Neural progenitor cell (in vitro differentiated cells): ENCODE results near the gene USP46.

Experiments used
- EZH2 ChIP-seq: fragments of 200-600 bp; sonication (generic); IDR thresholded peaks from 2 replicates; pipeline ENCODE4 v1.6.1; 2017; ENCODE audit warnings: antibody characterized with exemption, mild to moderate bottlenecking, moderate library complexity
- EZH2phosphoT487 ChIP-seq: fragments of 200-600 bp; sonication (generic); IDR thresholded peaks from 2 replicates; pipeline ENCODE4 v1.6.1; 2017; ENCODE audit warnings: antibody characterized with exemption
- TF ChIP-seq, protein P1 (sequence below): fragments of 200-600 bp; sonication (generic); IDR thresholded peaks from 2 replicates; pipeline ENCODE4 v1.5.1; 2017; ENCODE audit warnings: antibody characterized with exemption, mild to moderate bottlenecking

DNA sequence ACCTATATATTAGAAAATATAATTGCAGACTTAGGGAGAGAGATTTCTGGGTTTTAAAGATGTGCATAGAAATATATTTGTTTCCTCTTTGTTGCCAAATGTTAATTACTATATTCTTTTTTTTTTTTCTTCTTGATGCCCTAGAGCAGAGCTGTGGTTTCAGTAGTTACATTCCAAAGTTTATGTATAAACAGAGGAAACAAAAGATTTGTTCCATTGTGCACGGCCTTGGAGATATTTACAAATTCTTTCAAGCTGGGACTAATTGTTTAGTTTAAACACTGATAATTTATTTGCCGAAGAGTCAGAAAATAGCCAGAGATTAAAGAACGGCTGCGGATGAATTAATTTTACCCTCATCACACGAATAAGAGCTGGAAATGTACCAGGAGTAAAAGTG, 85.1 kb downstream of the USP46 start:
- TF ChIP-seq, protein P1, sequence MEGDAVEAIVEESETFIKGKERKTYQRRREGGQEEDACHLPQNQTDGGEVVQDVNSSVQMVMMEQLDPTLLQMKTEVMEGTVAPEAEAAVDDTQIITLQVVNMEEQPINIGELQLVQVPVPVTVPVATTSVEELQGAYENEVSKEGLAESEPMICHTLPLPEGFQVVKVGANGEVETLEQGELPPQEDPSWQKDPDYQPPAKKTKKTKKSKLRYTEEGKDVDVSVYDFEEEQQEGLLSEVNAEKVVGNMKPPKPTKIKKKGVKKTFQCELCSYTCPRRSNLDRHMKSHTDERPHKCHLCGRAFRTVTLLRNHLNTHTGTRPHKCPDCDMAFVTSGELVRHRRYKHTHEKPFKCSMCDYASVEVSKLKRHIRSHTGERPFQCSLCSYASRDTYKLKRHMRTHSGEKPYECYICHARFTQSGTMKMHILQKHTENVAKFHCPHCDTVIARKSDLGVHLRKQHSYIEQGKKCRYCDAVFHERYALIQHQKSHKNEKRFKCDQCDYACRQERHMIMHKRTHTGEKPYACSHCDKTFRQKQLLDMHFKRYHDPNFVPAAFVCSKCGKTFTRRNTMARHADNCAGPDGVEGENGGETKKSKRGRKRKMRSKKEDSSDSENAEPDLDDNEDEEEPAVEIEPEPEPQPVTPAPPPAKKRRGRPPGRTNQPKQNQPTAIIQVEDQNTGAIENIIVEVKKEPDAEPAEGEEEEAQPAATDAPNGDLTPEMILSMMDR: no peak
- TF ChIP-seq EZH2 (no peak), EZH2phosphoT487 (no peak)
